Measurements from ENCODE around the gene ANKRD65. TPM values are rescaled to one million over a fixed set of nuclear protein-coding genes. Genes with fewer than 3 reads are reported as not detected.
"Not testable (repeated sequence)": the region's sequence is repeated elsewhere in the genome, so short reads cannot be mapped to it uniquely, and the experiment has no call there.

ANKRD65 gene
- total RNA-seq, 1 donor from 2014 or later: not detected

GRCh38 chr1:1452882-1453281 is 31.8 kb upstream of the ANKRD65 start:
- no peak for TF ChIP-seq CTCF (IDR thresholded peaks at IDR 0.05)
- Mint-ChIP-seq H3K4me3 (ENCODE audit: unreplicated experiment) (no peak overlapping the region), H3K9me3 (ENCODE audit: low read depth) (no peaks in the 10 kb centered on the region), H3K36me3 (ENCODE audit: low read depth) (no peaks in the 10 kb centered on the region), H3K4me1 (ENCODE audit: low read depth) (no peaks in the 10 kb centered on the region), H3K27ac (ENCODE audit: unreplicated experiment) (no peak overlapping the region), H3K27me3 (ENCODE audit: low read depth) (peaks cover 8% of the 10 kb centered on the region)
- no peak for DNase-seq (ENCODE audit: low spot score)

- not testable (repeated sequence) for H3K27me3 Mint-ChIP-seq (ENCODE audit: low read depth); DNase-seq (ENCODE audit: low spot score); H3K4me1 Mint-ChIP-seq (ENCODE audit: low read depth); H3K4me3 Mint-ChIP-seq (ENCODE audit: unreplicated experiment); H3K36me3 Mint-ChIP-seq (ENCODE audit: low read depth); H3K27ac Mint-ChIP-seq (ENCODE audit: unreplicated experiment); H3K9me3 Mint-ChIP-seq (ENCODE audit: low read depth)
Measured at GRCh38 chr1:1452365-1452739, 31.3 kb upstream of the ANKRD65 start.

- Mint-ChIP-seq H3K4me1 (ENCODE audit: low read depth) (no peaks in the 10 kb centered on the region), H3K36me3 (ENCODE audit: low read depth) (no peaks in the 10 kb centered on the region), H3K27me3 (ENCODE audit: low read depth) (peaks cover 8% of the 10 kb centered on the region), H3K9me3 (ENCODE audit: low read depth) (no peaks in the 10 kb centered on the region), H3K4me3 (ENCODE audit: unreplicated experiment) (no peak overlapping the region), H3K27ac (ENCODE audit: unreplicated experiment) (no peak overlapping the region)
- TF ChIP-seq CTCF (IDR thresholded peaks at IDR 0.05): no peak
- DNase-seq (ENCODE audit: low spot score): no peak
Measured at GRCh38 chr1:1451696-1452364, 30.8 kb upstream of the ANKRD65 start.

GRCh38 chr1:1450616-1451015 is 29.5 kb upstream of the ANKRD65 start:
- H3K4me3 Mint-ChIP-seq (ENCODE audit: unreplicated experiment); H3K27me3 Mint-ChIP-seq (ENCODE audit: low read depth); H3K36me3 Mint-ChIP-seq (ENCODE audit: low read depth); DNase-seq (ENCODE audit: low spot score); H3K9me3 Mint-ChIP-seq (ENCODE audit: low read depth); H3K27ac Mint-ChIP-seq (ENCODE audit: unreplicated experiment); H3K4me1 Mint-ChIP-seq (ENCODE audit: low read depth): not testable (repeated sequence)

- H3K4me1 Mint-ChIP-seq (ENCODE audit: low read depth): no peaks in the 10 kb centered on the region
- H3K4me3 Mint-ChIP-seq (ENCODE audit: unreplicated experiment): no peak within 1 kb of the TSS
- no peak within 1 kb of the TSS for H3K27ac Mint-ChIP-seq (ENCODE audit: unreplicated experiment)
- H3K9me3 Mint-ChIP-seq (ENCODE audit: low read depth): no peaks in the 10 kb centered on the region
- DNase-seq (ENCODE audit: low spot score): no peak
- no peak for TF ChIP-seq CTCF (IDR thresholded peaks at IDR 0.05)
- H3K36me3 Mint-ChIP-seq (ENCODE audit: low read depth): no peaks in the 10 kb centered on the region
- peaks cover 8% of the 10 kb centered on the region for H3K27me3 Mint-ChIP-seq (ENCODE audit: low read depth)
Measured at GRCh38 chr1:1449099-1449739, 28.1 kb upstream of the ANKRD65 start, which contains the start of gene ATAD3C. TSS of gene ATAD3C (plus strand) at chr1:1449689. CDS start at chr1:1450684, 995 bp downstream.

- not testable (repeated sequence) for H3K36me3 Mint-ChIP-seq (ENCODE audit: low read depth); DNase-seq (ENCODE audit: low spot score); H3K4me1 Mint-ChIP-seq (ENCODE audit: low read depth); H3K27me3 Mint-ChIP-seq (ENCODE audit: low read depth); H3K4me3 Mint-ChIP-seq (ENCODE audit: unreplicated experiment); H3K27ac Mint-ChIP-seq (ENCODE audit: unreplicated experiment); H3K9me3 Mint-ChIP-seq (ENCODE audit: low read depth)
Measured at GRCh38 chr1:1446631-1447030, 25.6 kb upstream of the ANKRD65 start.
